Stomach smooth muscle (tissue), 2 donors: ENCODE measurements around the gene LMO7.
"Not testable (repeated sequence)": the region's sequence is repeated elsewhere in the genome, so short reads cannot be mapped to it uniquely, and the experiment has no call there.

ENCODE experiments used
- H3K27ac ChIP-seq: one replicate; pipeline ENCODE4 v1.7.0; 2013; ENCODE audit warnings: mild to moderate bottlenecking, low read length, inconsistent platforms
- H3K27me3 ChIP-seq, 2 donors: one replicate each; pipeline ENCODE4 v1.7.0; 2013; ENCODE audit warnings: low read length in 2 of 2; ENCODE audit not compliant: insufficient read depth in 2 of 2, control insufficient read depth in 1 of 2
- H3K36me3 ChIP-seq, 2 donors: one replicate each; pipeline ENCODE4 v1.7.0; 2013; ENCODE audit warnings: low read length in 2 of 2; ENCODE audit not compliant: control insufficient read depth in 2 of 2, insufficient read depth in 2 of 2
- H3K4me1 ChIP-seq: one replicate; pipeline ENCODE4 v1.7.0; 2013; ENCODE audit warnings: low read length; ENCODE audit not compliant: control insufficient read depth, insufficient read depth
- H3K4me3 ChIP-seq, 2 donors: one replicate each; pipeline ENCODE4 v1.7.0; 2013; ENCODE audit warnings: low read length in 2 of 2
- H3K9ac ChIP-seq, 2 donors: one replicate each; pipeline ENCODE4 v1.7.0; 2013; ENCODE audit warnings: low read length in 2 of 2, mild to moderate bottlenecking in 1 of 2
- H3K9me3 ChIP-seq, 2 donors: one replicate each; pipeline ENCODE4 v1.7.0; 2013; ENCODE audit warnings: low read length in 2 of 2; ENCODE audit not compliant: control insufficient read depth in 2 of 2
- donor health status: healthy.
- donor health status: Pancreatic carcinoma.

Gene LMO7

DNA sequence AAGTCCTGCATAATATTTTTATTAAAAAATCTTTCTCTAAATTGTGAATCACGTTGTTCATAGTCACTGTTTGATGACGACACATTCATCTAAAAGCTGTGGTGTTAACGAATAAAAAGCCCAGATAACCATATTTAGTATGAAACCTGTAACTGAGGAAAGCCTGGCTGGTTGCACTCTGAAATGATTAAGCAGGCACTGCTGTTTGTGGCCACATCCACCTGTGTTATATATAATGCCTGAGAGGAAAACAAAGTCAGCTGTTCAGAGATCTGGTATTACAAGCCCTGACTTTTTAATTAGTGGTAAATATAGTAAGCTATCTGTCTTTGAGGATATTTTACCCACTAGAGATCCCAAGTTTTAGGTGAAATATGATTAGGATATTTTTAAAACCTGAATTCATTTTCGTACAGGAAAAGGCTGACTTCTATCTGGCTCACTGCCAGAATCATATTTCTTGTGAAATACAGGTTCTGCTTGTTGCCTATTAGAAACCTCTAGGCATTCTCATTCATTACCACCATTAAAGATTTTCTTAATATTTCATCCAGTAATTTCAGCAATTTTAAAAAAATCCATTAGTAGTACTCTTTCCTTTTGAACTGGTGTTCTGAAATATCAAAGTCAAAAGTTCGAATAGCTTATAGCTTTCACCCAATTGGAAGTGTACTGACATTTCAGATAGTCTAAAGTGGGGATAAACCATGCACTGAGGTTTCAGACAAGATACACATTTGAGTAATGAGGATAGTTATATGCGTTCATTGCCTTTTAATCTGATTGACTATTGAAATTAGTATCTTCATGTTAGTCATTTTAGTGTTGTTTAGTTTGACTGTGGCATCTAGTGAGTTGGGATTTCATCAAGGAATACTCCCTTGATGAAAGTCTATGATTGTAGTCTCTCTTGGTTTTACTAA lies 79.7 kb downstream of the LMO7 start:
- Histone ChIP-seq H3K4me1 (no peaks in the 10 kb centered on the region), H3K36me3 (no peaks in the 10 kb centered on the region), H3K9me3 (no peaks in the 10 kb centered on the region), H3K27me3 (no peaks in the 10 kb centered on the region), H3K9ac (no peak overlapping the region), H3K4me3 (no peak overlapping the region), H3K27ac (no peak overlapping the region)

DNA sequence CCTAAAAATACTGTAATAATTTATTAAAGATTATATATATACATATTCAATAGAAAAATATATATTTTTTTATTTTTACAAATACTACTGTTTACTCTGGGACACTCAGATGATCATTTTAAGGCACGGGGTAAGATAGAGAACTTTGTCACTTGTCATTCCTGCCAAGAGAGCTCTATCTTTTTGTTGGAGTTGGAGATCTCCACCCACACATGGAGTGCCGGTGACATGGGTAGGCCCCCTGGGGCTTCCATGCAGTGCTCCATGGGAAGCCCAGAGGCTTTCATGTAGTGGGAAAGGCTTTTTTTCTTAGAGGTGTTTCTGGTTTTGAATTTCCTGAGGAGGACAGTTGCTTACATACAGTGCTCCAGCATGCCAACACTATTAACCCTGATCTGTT lies 81.4 kb downstream of the LMO7 start:
- H3K4me1 ChIP-seq: no peaks in the 10 kb centered on the region
- no peaks in the 10 kb centered on the region for H3K36me3 ChIP-seq
- no peaks in the 10 kb centered on the region for H3K9me3 ChIP-seq
- no peak overlapping the region for H3K27ac ChIP-seq
- H3K4me3 ChIP-seq: no peak overlapping the region
- no peak overlapping the region for H3K9ac ChIP-seq
- no peaks in the 10 kb centered on the region for H3K27me3 ChIP-seq

DNA sequence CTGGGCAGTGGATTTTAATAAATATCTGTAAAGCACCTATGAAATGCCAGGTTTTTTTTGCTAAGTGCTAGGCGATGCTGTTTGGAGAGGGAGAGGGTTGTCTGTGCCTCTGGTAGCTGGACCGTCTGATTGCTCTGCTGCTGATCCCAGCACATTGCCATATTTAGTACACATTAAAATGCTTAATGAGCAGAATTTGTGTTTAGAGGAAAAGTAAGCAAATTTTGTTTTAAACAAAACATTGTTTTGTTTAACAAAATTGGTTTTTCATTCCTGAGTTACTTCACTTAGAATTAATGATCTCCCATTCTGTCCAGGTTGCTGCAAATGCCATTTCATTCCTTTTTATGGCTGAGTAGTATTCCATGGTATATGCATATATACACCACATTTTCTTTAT lies 85.2 kb downstream of the LMO7 start:
- H3K27ac ChIP-seq: no peak overlapping the region
- H3K27me3 ChIP-seq: no peaks in the 10 kb centered on the region
- no peaks in the 10 kb centered on the region for H3K36me3 ChIP-seq
- H3K4me3 ChIP-seq: no peak overlapping the region
- no peaks in the 10 kb centered on the region for H3K4me1 ChIP-seq
- H3K9ac ChIP-seq: no peak overlapping the region
- H3K9me3 ChIP-seq: no peaks in the 10 kb centered on the region

DNA sequence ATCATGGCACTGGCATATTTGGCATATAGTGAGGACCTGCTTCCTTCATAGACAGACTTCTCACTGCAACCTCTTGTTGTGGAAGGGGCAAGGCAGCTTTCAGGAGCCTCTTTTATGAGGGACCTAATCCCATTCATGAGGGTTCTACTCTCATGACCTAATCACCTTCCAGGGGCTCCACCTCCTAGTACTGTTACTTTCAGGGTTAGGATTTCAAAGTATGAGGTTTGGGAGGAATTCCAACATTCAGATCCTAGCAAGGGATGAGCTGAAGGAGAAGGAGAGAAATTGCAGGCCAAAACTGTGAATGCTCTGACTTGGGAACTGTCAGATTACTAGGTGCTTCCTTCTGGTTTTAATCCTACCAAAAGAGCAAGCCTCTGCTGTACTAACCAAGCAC lies 87.8 kb downstream of the LMO7 start:
- H3K36me3 ChIP-seq: no peaks in the 10 kb centered on the region
- no peaks in the 10 kb centered on the region for H3K27me3 ChIP-seq
- H3K27ac ChIP-seq: no peak overlapping the region
- no peak overlapping the region for H3K9ac ChIP-seq
- H3K4me3 ChIP-seq: no peak overlapping the region
- H3K4me1 ChIP-seq: no peaks in the 10 kb centered on the region
- H3K9me3 ChIP-seq: no peaks in the 10 kb centered on the region

DNA sequence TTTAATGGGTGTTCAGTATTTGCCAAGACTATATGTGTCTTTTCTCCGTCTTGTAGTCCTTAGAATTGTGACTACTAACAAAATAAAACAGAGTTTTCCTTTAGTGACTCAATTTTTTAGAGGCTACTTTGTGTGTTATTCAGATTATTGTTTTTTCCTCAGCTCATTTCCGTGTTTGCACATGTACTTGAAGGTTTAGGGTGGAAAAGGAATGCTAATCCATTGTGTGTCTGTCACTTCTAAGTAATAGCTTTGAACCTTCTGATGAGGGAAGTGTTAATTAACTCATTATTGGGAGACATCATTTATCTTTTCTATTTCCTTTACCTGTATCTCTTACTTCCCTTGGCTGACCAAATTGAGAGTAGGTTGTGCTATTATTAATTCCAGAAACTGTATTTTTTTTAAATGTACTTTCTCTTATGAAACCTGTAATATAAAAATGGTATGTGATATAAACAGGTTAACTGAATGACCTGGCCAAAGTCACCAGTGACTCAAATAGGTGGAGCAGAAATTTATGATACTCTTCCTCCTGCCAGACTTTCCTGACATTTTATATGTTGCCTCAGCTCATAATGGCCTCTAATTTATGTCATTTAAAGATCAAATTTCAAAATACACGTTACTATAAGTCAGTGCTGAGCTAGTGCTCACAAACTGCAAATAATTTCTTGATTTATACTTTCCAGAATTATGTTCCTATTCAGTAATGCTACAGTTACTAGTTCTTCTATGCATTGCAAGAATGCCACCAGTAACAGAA lies 88.8 kb downstream of the LMO7 start:
- Histone ChIP-seq H3K36me3 (no peaks in the 10 kb centered on the region), H3K27me3 (no peaks in the 10 kb centered on the region), H3K27ac (no peak overlapping the region), H3K9ac (no peak overlapping the region), H3K4me3 (no peak overlapping the region), H3K9me3 (no peaks in the 10 kb centered on the region), H3K4me1 (no peaks in the 10 kb centered on the region)

DNA sequence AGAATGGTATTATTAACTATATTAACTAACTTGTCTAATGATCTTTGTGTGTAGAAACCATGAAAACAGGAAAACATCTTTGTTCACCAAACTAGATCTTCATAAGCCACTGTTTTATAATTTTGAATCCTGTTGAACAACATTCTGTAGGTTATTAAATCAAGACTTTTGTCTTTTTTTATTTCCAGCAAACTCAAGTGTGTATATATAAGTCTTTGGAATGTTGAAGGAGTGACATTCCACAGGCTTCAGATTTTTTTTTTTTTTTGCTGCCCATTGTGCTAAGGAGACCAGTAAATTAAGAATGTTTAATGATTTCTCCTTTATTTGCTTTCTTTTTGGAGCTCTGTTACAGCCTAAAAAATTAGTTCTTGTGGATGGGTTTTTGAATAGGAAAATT lies 89.6 kb downstream of the LMO7 start:
- Histone ChIP-seq H3K27ac (no peak overlapping the region), H3K27me3 (no peaks in the 10 kb centered on the region), H3K36me3 (no peaks in the 10 kb centered on the region), H3K9me3 (no peaks in the 10 kb centered on the region), H3K9ac (no peak overlapping the region), H3K4me1 (no peaks in the 10 kb centered on the region), H3K4me3 (no peak overlapping the region)

DNA sequence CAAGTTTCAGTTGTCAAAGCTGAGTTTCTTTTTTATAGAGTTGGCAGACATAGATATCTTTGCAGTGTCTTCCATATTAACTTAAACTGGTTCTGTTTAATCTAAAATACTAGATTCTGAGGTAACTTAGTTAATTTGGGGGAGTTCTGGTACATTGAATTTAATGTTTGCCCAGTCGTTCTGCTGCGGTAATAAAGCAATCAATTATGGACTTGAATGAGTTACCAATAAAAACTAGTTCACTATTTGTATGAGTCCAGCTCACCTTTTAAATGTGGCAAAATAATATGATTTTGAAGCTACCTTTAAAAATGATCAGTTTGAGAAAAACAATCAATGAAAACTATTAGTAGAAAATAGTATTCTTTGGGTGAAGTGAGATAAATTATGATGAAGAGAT lies 90.2 kb downstream of the LMO7 start:
- H3K27ac ChIP-seq: no peak overlapping the region

DNA sequence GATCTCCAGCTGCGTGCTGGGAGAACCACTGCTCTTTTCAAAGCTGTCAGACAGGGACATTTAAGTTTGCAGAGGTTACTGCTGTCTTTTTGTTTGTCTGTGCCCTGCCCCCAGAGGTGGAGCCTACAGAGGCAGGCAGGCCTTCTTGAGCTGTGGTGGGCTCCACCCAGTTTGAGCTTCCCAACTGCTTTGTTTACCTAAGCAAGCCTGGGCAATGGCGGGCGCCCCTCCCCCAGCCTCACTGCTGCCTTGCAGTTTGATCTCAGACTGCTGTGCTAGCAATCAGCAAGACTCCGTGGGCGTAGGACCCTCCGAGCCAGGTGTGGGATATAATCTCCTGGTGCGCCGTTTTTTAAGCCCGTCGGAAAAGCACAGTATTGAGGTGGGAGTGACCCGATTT lies 97.0 kb downstream of the LMO7 start:
- H3K27me3 ChIP-seq, H3K4me1 ChIP-seq, H3K4me3 ChIP-seq, H3K27ac ChIP-seq, H3K9me3 ChIP-seq, H3K9ac ChIP-seq, H3K36me3 ChIP-seq: not testable (repeated sequence)

More for the DNA sequence above, 90.2 kb downstream of the LMO7 start:
- H3K9ac ChIP-seq: no peak overlapping the region
- no peaks in the 10 kb centered on the region for H3K9me3 ChIP-seq
- H3K36me3 ChIP-seq: no peaks in the 10 kb centered on the region
- H3K27me3 ChIP-seq: no peaks in the 10 kb centered on the region
- H3K4me1 ChIP-seq: no peaks in the 10 kb centered on the region
- H3K4me3 ChIP-seq: no peak overlapping the region

DNA sequence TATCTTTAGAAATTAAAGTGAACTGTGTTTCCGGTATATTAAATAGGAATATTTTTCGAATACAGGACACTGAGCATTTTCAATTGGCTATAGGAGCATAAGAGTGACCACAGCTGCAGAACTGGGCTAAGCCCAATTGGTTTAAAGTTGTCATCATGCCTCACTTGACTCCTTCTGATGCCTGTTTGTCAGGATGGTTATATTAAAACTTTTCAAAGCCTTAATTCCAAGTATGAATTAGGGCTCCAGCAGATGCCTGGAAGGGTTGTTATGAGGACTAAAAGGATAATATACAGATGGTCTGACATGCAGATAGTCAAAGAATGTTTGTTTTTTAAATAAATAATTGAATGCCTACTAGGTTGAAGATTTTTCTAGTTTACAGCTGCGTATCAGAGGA lies 100.0 kb downstream of the LMO7 start:
- Histone ChIP-seq H3K27me3 (no peaks in the 10 kb centered on the region), H3K4me1 (no peaks in the 10 kb centered on the region)

DNA sequence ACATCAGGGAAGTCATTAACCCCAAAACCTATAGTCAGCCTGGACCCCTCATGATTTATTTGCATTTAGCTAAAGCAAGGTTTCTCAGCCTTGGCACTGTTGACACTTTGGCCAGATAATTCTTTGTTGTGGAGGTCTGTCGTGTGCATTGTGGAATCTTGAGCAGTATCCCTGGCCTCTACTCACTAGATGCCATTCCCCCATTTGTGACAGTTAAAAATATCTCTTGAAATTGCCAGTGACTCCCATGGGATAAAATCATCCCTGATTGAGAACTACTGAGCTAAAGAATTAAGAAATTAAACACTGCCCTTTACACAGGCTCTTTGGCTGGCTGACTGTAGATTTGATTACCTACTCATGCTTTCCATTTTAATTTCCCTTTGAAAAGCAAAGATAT lies 102.7 kb downstream of the LMO7 start:
- no peak overlapping the region for H3K4me3 ChIP-seq
- no peak overlapping the region for H3K27ac ChIP-seq
- no peak overlapping the region for H3K9ac ChIP-seq
- no peaks in the 10 kb centered on the region for H3K9me3 ChIP-seq
- H3K36me3 ChIP-seq: no peaks in the 10 kb centered on the region
- H3K4me1 ChIP-seq: no peaks in the 10 kb centered on the region
- no peaks in the 10 kb centered on the region for H3K27me3 ChIP-seq

More for the DNA sequence above, 100.0 kb downstream of the LMO7 start:
- H3K4me3 ChIP-seq: no peak overlapping the region
- H3K27ac ChIP-seq: no peak overlapping the region
- no peaks in the 10 kb centered on the region for H3K9me3 ChIP-seq
- H3K9ac ChIP-seq: no peak overlapping the region
- no peaks in the 10 kb centered on the region for H3K36me3 ChIP-seq
